ENCODE results near the gene DNAJC16. TPM values are rescaled to one million over a fixed set of nuclear protein-coding genes. Genes with fewer than 3 reads are reported as not detected.

The DNAJC16 gene
- 12.5 and 13.1 TPM in 2 replicates for total RNA-seq (2012; rRNA removed)
- 6.9 and 8.0 TPM in 2 replicates for polyA plus RNA-seq (2012; rRNA removed)
- 2.5 TPM in 2 replicates for polyA plus RNA-seq (2012; cell fraction: cytosol; rRNA removed)
- polyA plus RNA-seq (2012; cell fraction: nucleus; rRNA removed; ENCODE audit: low replicate concordance): 4.5 and 13.3 TPM in 2 replicates
- percentile 73 among the genes with signal in this experiment for Bru-seq, nascent RNA
- percentile 87 among the genes with signal in this experiment for BruChase-seq, experiment 1, labeled RNA remaining after a 6-hour chase
- percentile 82 among the genes with signal in this experiment for BruChase-seq, experiment 2, labeled RNA remaining after a 2-hour chase
- long read RNA-seq, full-length matches to known transcripts: 2 of 8 reads
- long read RNA-seq, partial matches to known transcripts: 1 of 8 reads
- long read RNA-seq, other reads (novel, unspliced or antisense): 5 of 8 reads

DNA sequence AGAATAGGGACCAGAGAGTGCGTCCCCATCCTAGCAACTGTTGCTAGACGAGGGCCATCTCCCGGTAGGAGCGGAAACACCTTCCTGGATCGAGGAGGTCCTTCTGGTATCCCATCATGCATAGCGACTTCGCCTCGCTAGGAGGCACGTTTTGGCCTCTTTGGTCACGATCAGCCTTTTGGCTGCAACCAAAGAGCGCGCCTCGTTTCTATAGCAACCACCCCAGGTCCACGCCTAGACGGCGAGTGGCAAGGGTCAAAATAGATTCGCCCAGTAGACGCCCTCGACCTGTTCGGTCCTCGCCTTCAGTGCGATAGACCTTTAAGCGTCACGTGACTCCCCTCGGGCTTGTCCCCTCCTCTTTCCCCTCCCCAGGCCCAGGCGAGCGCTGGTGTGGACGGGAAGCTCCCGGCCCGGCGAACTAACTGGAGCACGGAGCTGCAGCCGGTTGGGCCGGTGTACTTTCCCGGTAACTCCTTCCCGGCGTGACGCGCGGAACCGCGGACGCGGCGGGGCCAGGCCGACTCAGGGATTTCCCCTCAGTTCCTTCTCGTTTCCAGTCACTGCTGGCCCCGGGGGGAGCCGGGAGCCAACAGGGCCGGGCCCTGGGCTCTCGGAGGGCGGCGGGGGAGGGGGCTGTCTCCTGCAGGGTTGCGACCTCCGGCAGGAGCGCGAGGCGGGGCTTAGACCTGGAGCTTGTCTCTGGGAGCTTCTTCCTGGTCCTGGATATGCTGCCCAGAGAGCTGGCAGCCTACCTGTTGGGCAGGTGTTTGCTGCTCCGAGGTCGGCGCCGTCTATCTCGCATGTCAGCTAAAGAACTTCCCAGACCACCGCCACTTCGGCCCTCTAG is at the start of gene DNAJC16:
Gene DNAJC16, plus strand, starts transcription at position 359 of the 850 bp plus-strand sequence. CDS start 2,258 bp downstream, outside the sequence.
- ATAC-seq (ENCODE audit: low read depth) (peak; percentile 64), DNase-seq (peak; percentile 100)
- no TSS peak for BruUV-seq (replicated peaks)
- peak within 1 kb of the TSS; percentile 21; the same call in 1 of the 2 replicates for H3K56ac ChIP-seq (ENCODE audit: extremely low read depth, insufficient read depth, low read length)
- no peak within 1 kb of the TSS for H2BK20ac ChIP-seq (ENCODE audit: low read depth, low read length)
- peaks cover 2% of the 10 kb centered on the region for H3K4me1 ChIP-seq (ENCODE audit: control insufficient read depth, insufficient read depth, low read length)
- H3K27me3 ChIP-seq (ENCODE audit: control insufficient read depth, insufficient read depth, low read length): no peaks in the 10 kb centered on the region
- 0 out of 2 replicates have a peak within 1 kb of the TSS, but pooled peaks have one; percentile 18 for H3K14ac ChIP-seq (replicated peaks; ENCODE audit: low read depth, low read length)
- peak within 1 kb of the TSS; percentile 72 for H2BK5ac ChIP-seq (ENCODE audit: low read depth, low read length, poor library complexity, severe bottlenecking)
- no peak within 1 kb of the TSS for H2BK120ac ChIP-seq (ENCODE audit: low read depth, low read length)
- no peaks in the 10 kb centered on the region; the same call in none of the 2 replicates for H4K20me1 ChIP-seq (ENCODE audit: insufficient read depth, low read length)
- H4K91ac ChIP-seq (ENCODE audit: insufficient read depth, low read depth, low read length): no peak within 1 kb of the TSS; the same call in 1 of the 2 replicates
- ChIA-PET POLR2A (ENCODE audit: unreplicated experiment) (no interaction called here), CTCF (no interaction called here)
- H3K9me1 ChIP-seq (ENCODE audit: insufficient read depth, low read length): peaks cover 10% of the 10 kb centered on the region
- H3K4me3 ChIP-seq (ENCODE audit: insufficient read depth, low read depth, low read length): peak within 1 kb of the TSS; percentile 82
- H3K9me3 ChIP-seq (ENCODE audit: control insufficient read depth, insufficient read depth, low read length): no peaks in the 10 kb centered on the region
- H4K5ac ChIP-seq (ENCODE audit: low read depth, low read length): peak within 1 kb of the TSS; percentile 63; the same call in 1 of the 2 replicates
- peak within 1 kb of the TSS; percentile 24; the same call in 1 of the 2 replicates for H3K4ac ChIP-seq (ENCODE audit: low read depth, low read length)
- no peak within 1 kb of the TSS for H2BK15ac ChIP-seq (ENCODE audit: low read depth, low read length)
- H3K79me1 ChIP-seq (ENCODE audit: low read depth in 1 of 2, low read length in 2 of 2): peaks cover 15 to 38% of the 10 kb centered on the region in 2 experiments
- H3K4me2 ChIP-seq (ENCODE audit: low read depth, low read length): peak within 1 kb of the TSS; percentile 89
- dilution Hi-C loops (cut with HindIII; ENCODE audit: low sequenced_read_pairs, unreplicated experiment) (no loop called here), intact Hi-C loops (cut with micrococcal nuclease) (no loop called here), in situ Hi-C loops (cut with MboI; ENCODE audit: low sequenced_read_pairs) (no loop called here)
- no peak for TF ChIP-seq MAFK (IDR thresholded peaks at IDR 0.05; ENCODE audit: low read depth, low read length)
- peak; percentile 53 for TF ChIP-seq RCOR1 (IDR thresholded peaks at IDR 0.05; ENCODE audit: insufficient replicate concordance, low read length)
- TF ChIP-seq, protein P1, sequence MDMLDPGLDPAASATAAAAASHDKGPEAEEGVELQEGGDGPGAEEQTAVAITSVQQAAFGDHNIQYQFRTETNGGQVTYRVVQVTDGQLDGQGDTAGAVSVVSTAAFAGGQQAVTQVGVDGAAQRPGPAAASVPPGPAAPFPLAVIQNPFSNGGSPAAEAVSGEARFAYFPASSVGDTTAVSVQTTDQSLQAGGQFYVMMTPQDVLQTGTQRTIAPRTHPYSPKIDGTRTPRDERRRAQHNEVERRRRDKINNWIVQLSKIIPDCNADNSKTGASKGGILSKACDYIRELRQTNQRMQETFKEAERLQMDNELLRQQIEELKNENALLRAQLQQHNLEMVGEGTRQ (IDR thresholded peaks at IDR 0.05; ENCODE audit: low read depth, low read length): peak; percentile 99
- no peak for TF ChIP-seq RFX5 (IDR thresholded peaks at IDR 0.05; ENCODE audit: low read depth, low read length)
- TF ChIP-seq CHD1 (IDR thresholded peaks at IDR 0.05; ENCODE audit: low read depth, low read length): 0 out of 2 replicates have a peak, but pooled peaks have one; percentile 89
- TF ChIP-seq RAD21 (IDR thresholded peaks at IDR 0.05; ENCODE audit: low read length): 0 out of 2 replicates have a peak, but pooled peaks have one; percentile 3
- peak; percentile 95 for TF ChIP-seq MXI1 (IDR thresholded peaks at IDR 0.05; ENCODE audit: borderline replicate concordance, low read depth, low read length)
- peak; percentile 37; the same call in 1 of the 2 replicates for TF ChIP-seq CTCF (conservative IDR thresholded peaks at IDR 0.05; ENCODE audit: low read depth, low read length)
- peak; percentile 58 for TF ChIP-seq CEBPB (IDR thresholded peaks at IDR 0.05; ENCODE audit: low read depth, low read length)
- peak; percentile 98 for TF ChIP-seq BHLHE40 (IDR thresholded peaks at IDR 0.05; ENCODE audit: low read depth, low read length)
- TF ChIP-seq NFE2L2 (IDR thresholded peaks at IDR 0.05; ENCODE audit: low read depth, low read length): no peak
- peak; percentile 79 for TF ChIP-seq POLR2A (IDR thresholded peaks at IDR 0.05; ENCODE audit: low read depth, low read length)
- peak; percentile 97; the same call in 1 of the 2 replicates for TF ChIP-seq MAZ (IDR thresholded peaks at IDR 0.05; ENCODE audit: borderline replicate concordance, low read depth, low read length)
- H3K27ac ChIP-seq (ENCODE audit: insufficient read depth, low read length): peak within 1 kb of the TSS; percentile 63
- 0% methylated on average over 9 of the region's 65 CpGs; no CpG with 5 or more reads in 1 of the 2 experiments for WGBS, 2 experiments (ENCODE audit: extremely low coverage in 2 of 2, insufficient read length in 1 of 2)
- peak within 1 kb of the TSS; percentile 72 for H3K9ac ChIP-seq (ENCODE audit: low read depth, low read length)
- peak within 1 kb of the TSS; percentile 23 for H2AK5ac ChIP-seq (ENCODE audit: low read depth, low read length)
- peak within 1 kb of the TSS; percentile 26; the same call in 1 of the 2 replicates for H3K23ac ChIP-seq (ENCODE audit: low read depth, low read length)
- peak within 1 kb of the TSS; percentile 94 for H2AFZ ChIP-seq (replicated peaks; ENCODE audit: low read length, poor library complexity)
- H3K36me3 ChIP-seq (ENCODE audit: control insufficient read depth, insufficient read depth, low read length): peaks cover 3% of the 10 kb centered on the region; the same call in 1 of the 2 replicates
- peak within 1 kb of the TSS; percentile 55 to 78; a peak in 3 of 4 replicates for H4K8ac ChIP-seq (ENCODE audit: low read depth in 2 of 2, low read length in 2 of 2)
- H2AK9ac ChIP-seq (replicated peaks; ENCODE audit: low read depth, low read length, poor library complexity): peak within 1 kb of the TSS; percentile 65
- no peak within 1 kb of the TSS for H3K18ac ChIP-seq (ENCODE audit: low read depth, low read length)

Measured in IMR-90 (cell line).